IPS-15b (cell line): ENCODE data around the gene KIF3B.
"Not testable (repeated sequence)": the region's sequence is repeated elsewhere in the genome, so short reads cannot be mapped to it uniquely, and the experiment has no call there.

ENCODE experiments used
- H3K27me3 ChIP-seq: one replicate; pipeline ENCODE4 v1.6.1; 2013; ENCODE audit warnings: low read length; ENCODE audit not compliant: control insufficient read depth, insufficient read depth
- H3K36me3 ChIP-seq: one replicate; pipeline ENCODE4 v1.6.1; 2013; ENCODE audit warnings: low read length; ENCODE audit not compliant: control insufficient read depth, insufficient read depth
- H3K4me1 ChIP-seq: one replicate; pipeline ENCODE4 v1.6.1; 2013; ENCODE audit warnings: mild to moderate bottlenecking, low read length; ENCODE audit not compliant: control insufficient read depth, insufficient read depth
- H3K4me3 ChIP-seq: one replicate; pipeline ENCODE4 v1.5.1; 2013; ENCODE audit warnings: low read depth, low read length
- H3K9ac ChIP-seq: one replicate; pipeline ENCODE4 v1.6.1; 2013; ENCODE audit warnings: low read depth, mild to moderate bottlenecking, low read length
- H3K9me3 ChIP-seq: one replicate; pipeline ENCODE4 v1.6.1; 2013; ENCODE audit warnings: mild to moderate bottlenecking, low read length; ENCODE audit not compliant: control insufficient read depth, insufficient read depth

Gene KIF3B

GRCh38 chr20:32236048-32236533 is 41.4 kb upstream of the KIF3B start:
- Histone ChIP-seq H3K4me3 (no peak overlapping the region), H3K27me3 (no peaks in the 10 kb centered on the region), H3K4me1 (peaks cover 11% of the 10 kb centered on the region), H3K36me3 (peaks cover 25% of the 10 kb centered on the region), H3K9me3 (no peaks in the 10 kb centered on the region), H3K9ac (no peak overlapping the region)

- no peak overlapping the region for H3K4me3 ChIP-seq
- H3K4me1 ChIP-seq, result peaks cover 11% of the 10 kb centered on the region
- no peaks in the 10 kb centered on the region for H3K27me3 ChIP-seq
- H3K36me3 ChIP-seq, result peaks cover 24% of the 10 kb centered on the region
- no peaks in the 10 kb centered on the region for H3K9me3 ChIP-seq
- no peak overlapping the region for H3K9ac ChIP-seq
Measured at GRCh38 chr20:32236819-32237218, 40.6 kb upstream of the KIF3B start.

GRCh38 chr20:32237419-32237818 is 40.0 kb upstream of the KIF3B start:
- H3K27me3 ChIP-seq, result no peaks in the 10 kb centered on the region
- H3K36me3 ChIP-seq, result peaks cover 24% of the 10 kb centered on the region
- H3K9ac ChIP-seq, result no peak overlapping the region
- no peak overlapping the region for H3K4me3 ChIP-seq
- peaks cover 11% of the 10 kb centered on the region for H3K4me1 ChIP-seq
- H3K9me3 ChIP-seq, result no peaks in the 10 kb centered on the region

GRCh38 chr20:32238483-32239425 is 38.7 kb upstream of the KIF3B start:
- Histone ChIP-seq H3K27me3 (no peaks in the 10 kb centered on the region), H3K4me3 (no peak overlapping the region), H3K36me3 (peaks cover 13% of the 10 kb centered on the region), H3K9ac (no peak overlapping the region), H3K9me3 (no peaks in the 10 kb centered on the region), H3K4me1 (peaks cover 11% of the 10 kb centered on the region)

GRCh38 chr20:32240205-32240604 is 37.2 kb upstream of the KIF3B start:
- H3K27me3 ChIP-seq, result no peaks in the 10 kb centered on the region
- peak overlapping the region; percentile 16 for H3K9ac ChIP-seq
- no peak overlapping the region for H3K4me3 ChIP-seq
- H3K9me3 ChIP-seq, result no peaks in the 10 kb centered on the region
- H3K36me3 ChIP-seq, result peaks cover 4% of the 10 kb centered on the region
- peaks cover 11% of the 10 kb centered on the region for H3K4me1 ChIP-seq

- H3K27me3 ChIP-seq, result no peaks in the 10 kb centered on the region
- H3K4me1 ChIP-seq, result peaks cover 11% of the 10 kb centered on the region
- H3K36me3 ChIP-seq, result peaks cover 3% of the 10 kb centered on the region
- H3K9me3 ChIP-seq, result no peaks in the 10 kb centered on the region
- no peak overlapping the region for H3K9ac ChIP-seq
- H3K4me3 ChIP-seq, result no peak overlapping the region
Measured at GRCh38 chr20:32241807-32242206, 35.6 kb upstream of the KIF3B start.

- Histone ChIP-seq H3K36me3 (no peaks in the 10 kb centered on the region), H3K4me1 (peaks cover 7% of the 10 kb centered on the region), H3K4me3 (no peak overlapping the region), H3K9me3 (no peaks in the 10 kb centered on the region), H3K27me3 (no peaks in the 10 kb centered on the region), H3K9ac (no peak overlapping the region)
Measured at GRCh38 chr20:32244150-32244823, 33.2 kb upstream of the KIF3B start.

GRCh38 chr20:32244959-32245358 is 32.5 kb upstream of the KIF3B start:
- Histone ChIP-seq H3K27me3 (no peaks in the 10 kb centered on the region), H3K9ac (no peak overlapping the region), H3K9me3 (no peaks in the 10 kb centered on the region), H3K4me3 (no peak overlapping the region), H3K4me1 (peaks cover 5% of the 10 kb centered on the region), H3K36me3 (no peaks in the 10 kb centered on the region)

- not testable (repeated sequence) for H3K4me1 ChIP-seq, H3K9ac ChIP-seq, H3K36me3 ChIP-seq, H3K4me3 ChIP-seq, H3K27me3 ChIP-seq, H3K9me3 ChIP-seq
Measured at GRCh38 chr20:32246208-32246607, 31.2 kb upstream of the KIF3B start.

- Histone ChIP-seq H3K4me3 (no peak overlapping the region), H3K9me3 (no peaks in the 10 kb centered on the region), H3K36me3 (no peaks in the 10 kb centered on the region), H3K27me3 (no peaks in the 10 kb centered on the region), H3K9ac (no peak overlapping the region), H3K4me1 (no peaks in the 10 kb centered on the region)
Measured at GRCh38 chr20:32248043-32248442, 29.4 kb upstream of the KIF3B start.

GRCh38 chr20:32249030-32249738 is 28.3 kb upstream of the KIF3B start:
- H3K27me3 ChIP-seq, result no peaks in the 10 kb centered on the region
- no peak overlapping the region for H3K4me3 ChIP-seq
- no peaks in the 10 kb centered on the region for H3K36me3 ChIP-seq
- no peak overlapping the region for H3K9ac ChIP-seq
- H3K9me3 ChIP-seq, result no peaks in the 10 kb centered on the region
- no peaks in the 10 kb centered on the region for H3K4me1 ChIP-seq
